HT1080 (cell line): Measurements from ENCODE around the gene ARMC7. TPM values are rescaled to one million over a fixed set of nuclear protein-coding genes. Genes with fewer than 3 reads are reported as not detected.

Source experiments
- DNase-seq: peaks from one replicate; pipeline ENCODE4 v3.0.0-alpha.2; 2015; ENCODE audit warnings: low read depth
- total RNA-seq: library from RNA; depleted of rRNA; stranded (reverse); fragments of >200 nt; shearing (Covaris generic); gene quantifications from 2 replicates; pipeline ENCODE4 v1.2.3, GENCODE V29; 2014

The ARMC7 gene
- total RNA-seq, 1 experiment from 2014 or later = 8.2 TPM

DNA sequence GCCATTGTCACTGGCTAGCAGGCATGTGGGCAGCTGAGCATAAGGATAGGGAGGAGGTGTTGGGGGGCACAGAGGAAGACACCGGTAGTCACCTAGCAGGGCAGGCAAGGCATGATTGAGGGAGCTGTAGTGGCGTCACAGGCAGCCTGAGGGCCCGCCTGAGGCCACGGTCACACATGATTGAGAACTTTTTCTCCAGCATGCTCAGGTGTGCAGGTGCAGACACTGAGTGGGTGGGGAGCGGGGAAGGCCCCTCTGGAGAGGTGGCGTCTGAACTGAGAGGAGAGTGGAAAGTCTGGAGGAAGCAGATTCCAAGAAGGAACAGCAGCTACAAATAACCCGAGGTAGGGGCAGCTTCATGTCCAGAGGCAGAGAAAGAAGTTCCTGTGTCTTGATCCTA is 10.9 kb upstream of the ARMC7 start:
- no peak for DNase-seq

DNA sequence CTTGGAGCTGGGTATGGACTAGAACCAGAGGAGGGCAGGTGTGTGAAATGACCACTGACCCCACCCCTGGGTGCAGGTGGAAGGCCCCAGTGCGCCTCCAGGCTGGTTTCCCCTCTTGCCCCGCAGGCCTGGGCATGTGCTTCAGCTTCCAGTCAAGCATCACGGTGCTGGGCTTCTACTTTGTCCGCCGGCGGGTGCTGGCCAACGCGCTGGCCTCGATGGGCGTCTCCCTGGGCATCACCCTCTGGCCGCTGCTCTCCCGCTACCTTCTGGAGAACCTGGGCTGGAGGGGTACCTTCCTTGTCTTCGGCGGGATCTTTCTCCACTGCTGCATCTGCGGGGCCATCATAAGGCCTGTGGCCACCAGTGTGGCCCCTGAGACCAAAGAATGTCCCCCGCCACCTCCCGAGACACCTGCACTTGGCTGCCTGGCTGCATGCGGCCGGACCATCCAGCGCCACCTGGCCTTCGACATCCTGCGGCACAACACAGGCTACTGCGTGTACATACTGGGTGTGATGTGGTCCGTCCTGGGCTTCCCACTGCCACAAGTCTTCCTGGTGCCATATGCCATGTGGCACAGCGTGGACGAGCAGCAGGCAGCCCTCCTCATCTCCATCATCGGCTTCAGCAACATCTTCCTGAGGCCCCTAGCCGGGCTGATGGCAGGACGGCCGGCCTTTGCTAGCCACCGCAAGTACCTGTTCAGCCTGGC is 9.7 kb upstream of the ARMC7 start:
- no peak for DNase-seq

DNA sequence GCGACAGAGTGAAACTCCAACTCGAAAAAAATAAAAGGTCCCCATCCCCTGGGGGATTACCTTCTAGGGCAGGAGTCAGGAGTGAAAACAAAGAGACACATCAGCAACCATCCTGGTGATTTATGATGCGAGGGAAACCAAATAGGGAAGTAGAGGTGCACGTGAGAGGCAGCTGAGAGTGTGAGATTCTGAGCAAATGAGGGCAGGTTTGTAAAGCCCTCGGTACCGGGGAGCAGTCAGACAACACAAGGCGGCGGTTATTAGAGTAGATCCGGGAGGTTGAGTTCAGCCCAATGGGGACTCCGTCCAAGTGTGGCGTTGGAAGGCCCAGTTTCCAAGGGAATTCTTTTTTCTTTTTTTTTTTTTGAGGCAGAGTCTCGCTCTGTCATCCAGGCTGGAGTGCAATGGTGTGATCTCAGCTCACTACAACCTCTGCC is 7.4 kb upstream of the ARMC7 start:
- no peak for DNase-seq

DNA sequence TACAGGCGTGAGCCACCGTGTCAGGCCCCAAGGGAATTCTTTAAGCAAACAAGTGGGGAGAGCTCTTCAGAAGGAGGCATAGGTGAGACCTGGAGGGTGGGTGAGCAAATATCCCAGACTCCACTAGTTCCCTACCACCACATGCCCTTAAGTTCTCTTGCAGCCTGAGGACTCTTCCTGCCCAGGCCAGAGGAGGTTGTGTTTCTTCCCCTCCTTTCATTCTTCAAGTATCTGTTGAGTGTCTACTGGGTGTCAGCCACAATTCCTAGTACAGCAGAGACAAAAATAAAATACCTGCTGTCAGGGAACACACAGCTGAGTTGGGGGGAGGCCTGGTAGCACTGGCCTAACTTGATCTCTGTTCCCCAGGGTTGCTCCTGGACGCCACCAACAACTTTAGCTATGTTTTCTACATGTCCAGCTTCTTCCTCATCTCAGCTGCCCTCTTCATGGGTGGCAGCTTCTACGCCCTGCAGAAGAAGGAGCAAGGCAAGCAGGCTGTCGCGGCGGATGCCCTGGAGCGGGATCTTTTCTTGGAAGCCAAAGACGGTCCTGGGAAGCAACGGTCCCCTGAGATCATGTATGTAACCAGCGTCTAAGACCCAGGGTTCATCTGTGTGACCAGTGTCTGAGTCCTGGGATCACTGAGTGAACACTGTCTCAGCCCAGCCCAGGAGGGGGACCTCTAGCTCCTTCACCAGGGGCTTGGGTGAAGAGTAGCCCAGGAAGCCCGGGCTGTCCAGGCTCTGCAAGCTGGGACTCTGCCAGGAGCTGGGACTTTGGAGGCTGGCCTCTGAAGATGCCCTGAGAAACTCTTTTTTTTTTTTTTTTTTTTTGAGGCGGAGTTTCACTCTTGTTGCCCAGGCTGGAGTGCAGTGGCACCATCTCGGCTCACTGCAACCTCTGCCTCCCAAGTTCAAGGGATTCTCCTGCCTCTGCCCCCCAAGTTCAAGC is 5.9 kb upstream of the ARMC7 start:
- DNase-seq = no peak

DNA sequence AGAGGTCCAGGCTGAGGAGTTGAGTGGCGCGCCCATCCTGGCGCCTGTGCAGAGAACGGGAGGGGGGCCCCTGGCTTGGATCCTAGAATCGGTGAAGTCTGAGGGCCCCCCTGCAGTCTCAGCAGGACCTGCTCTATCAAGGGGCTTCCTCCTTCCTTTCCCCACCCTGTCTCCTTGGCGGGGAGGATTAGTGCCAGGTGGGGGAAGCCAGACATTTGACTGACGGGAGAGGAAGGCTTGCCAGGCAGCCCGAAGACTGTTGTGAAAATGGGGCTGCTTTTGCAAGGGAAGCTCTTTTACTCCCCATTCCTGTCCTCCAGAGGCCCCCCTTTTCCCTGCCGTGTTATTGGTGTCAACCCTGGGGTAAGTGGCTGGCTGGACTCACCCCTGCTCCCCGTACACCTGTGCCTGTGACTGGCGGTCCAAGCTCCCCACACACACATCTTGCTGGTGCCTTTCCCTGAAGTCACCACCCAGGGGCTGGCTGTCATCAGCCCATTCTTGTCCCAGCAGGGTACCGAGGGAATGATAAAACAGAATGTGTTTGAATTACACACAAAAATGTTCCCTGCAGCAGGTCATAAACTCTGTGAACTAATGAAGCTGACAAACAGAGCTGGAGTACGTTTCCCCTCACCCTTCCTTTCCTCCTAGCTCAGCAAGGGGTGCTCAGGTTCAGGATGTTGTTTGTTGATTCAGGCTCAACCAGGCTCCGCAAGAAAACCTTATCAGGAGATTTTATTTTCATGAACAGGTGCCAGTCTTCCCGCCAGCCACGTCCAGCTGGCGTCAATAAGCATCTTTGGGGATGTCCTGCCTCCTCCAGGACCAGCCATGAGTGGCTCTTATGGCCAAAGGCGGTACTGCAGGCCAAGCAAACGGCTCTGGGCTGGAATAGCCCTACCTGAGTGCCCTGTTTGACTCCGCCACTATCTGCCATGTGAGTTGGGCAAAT is 4.4 kb upstream of the ARMC7 start:
- DNase-seq = no peak

DNA sequence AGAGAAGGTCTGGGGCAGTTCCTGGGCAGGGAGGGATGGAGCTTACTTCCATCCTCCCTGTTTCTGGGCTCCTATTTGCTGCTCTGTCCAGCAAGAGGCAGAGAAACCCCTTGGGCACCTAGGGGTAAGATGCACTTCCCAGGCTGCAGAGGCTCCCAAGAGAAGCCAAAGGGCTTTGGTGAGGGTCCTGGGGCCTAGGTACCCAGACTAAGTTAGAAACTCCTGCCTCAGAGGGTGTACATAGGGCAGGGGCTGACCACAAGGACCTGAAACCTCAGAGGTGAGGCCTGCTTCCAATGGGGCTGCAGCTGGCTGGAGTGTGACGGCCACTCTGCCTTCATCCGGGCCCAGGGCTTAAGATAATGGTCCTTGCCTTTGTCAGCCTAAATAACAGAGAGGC is 1.6 kb upstream of the ARMC7 start:
- DNase-seq = no peak

DNA sequence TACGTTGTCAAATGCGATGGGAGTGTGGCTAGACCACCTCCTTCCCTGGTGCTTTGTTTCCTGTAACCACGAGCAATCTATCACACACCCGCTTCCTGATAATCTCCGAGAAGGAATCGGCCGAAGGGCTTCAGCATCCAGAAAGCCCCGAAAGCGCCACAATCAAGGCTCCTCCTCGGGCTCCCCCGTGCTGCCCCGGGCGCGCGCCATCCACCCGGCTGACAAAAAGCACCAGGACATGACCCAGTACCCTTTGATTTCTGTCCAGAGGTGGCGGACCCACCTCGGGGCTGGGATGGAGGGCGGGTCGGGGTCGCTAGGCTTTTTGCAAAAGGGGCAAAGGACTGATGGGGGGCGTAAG is 743 bp upstream of the ARMC7 start:
- DNase-seq = no peak

DNA sequence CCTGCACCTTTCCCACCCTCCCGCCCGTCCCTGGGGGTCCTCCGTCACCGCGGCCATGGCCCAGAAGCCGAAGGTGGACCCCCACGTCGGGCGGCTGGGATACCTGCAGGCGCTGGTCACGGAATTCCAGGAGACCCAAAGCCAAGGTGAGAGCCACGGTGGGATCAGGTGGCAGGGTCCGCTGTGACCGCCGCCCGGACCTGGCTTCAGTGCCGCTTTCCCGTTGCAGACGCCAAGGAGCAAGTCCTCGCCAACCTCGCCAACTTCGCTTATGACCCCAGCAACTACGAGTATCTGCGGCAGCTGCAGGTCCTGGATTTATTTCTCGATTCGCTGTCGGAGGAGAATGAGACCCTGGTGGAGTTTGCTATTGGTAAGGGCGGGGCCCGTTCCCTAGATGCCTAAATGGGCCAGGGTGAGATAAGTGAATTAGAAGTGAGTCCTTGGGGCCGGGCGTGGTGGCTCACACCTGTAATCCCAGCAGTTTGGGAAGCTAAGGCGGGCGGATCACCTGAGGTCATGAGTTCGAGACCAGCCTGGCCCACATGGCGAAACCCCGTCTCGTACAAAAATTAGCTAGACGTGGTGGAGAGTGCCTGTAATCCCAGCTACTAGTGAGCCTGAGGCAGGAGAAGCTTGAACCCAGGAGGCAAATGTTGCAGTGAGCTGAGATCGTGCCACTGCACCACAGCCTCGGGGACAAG is 617 bp downstream of the ARMC7 start:
- no peak for DNase-seq

DNA sequence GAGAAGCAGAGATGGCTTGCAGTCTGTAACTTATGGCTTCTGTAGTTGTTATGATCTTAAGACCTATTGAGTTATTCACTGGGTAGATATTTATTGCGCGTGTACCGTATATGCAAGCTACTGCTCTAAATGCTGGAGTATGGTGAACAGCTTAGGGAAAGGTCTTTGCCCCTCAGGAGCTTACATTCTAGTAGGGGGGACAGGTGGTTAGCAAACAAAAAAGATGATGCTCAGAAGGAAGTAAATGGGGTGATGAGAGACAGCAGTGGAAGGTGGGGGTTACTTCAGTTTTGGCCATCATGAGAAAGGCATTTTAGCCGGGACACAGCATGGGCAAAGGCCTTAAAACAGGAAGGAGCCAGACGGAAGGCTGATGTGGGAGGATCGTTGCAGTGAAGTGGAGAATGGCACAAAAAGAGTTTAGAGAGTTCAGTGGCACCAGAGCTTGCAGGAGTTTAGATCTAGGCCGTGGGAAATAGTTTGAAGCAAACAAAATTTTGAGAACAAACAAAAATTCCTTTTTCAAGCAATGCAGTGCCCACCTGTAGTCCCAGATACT is 2.1 kb downstream of the ARMC7 start:
- DNase-seq = no peak

DNA sequence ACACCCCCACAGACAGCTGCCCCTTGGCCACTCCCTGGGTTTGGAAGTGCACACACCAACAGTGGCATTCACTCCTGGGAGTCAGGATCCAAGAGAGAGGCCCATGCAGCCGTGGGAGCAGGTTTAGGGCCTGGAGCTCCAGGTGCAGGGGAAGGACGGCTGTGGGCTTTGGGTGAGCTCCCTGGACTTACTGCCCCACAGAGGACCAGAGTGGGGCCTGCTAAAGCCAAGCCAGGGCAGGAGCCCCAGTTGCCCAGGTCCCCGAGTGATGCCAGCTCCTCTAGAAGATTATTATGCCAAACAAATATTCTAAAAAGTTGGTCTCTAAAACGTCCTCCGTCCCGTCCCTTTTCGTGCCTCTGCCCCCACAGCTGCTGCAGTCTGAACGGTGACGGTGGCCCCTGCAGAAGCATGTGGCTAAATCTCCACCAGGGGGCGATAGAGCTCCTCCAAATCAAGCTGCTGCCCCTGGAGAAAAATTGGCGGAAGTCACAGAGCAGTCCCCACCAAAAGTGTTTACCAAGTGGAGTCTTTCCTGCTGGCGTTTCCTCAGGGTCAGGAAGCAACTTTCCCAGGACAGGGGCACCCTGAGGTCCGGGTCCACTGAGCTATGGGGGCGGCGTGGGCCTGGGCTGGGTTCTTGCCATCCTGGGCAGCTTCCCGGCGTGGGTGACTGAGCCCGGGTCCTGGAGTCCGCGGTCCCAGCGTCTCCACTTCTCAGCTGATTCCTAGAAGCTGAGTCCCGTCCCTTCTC is 4.2 kb downstream of the ARMC7 start:
- DNase-seq = peak; percentile 85

DNA sequence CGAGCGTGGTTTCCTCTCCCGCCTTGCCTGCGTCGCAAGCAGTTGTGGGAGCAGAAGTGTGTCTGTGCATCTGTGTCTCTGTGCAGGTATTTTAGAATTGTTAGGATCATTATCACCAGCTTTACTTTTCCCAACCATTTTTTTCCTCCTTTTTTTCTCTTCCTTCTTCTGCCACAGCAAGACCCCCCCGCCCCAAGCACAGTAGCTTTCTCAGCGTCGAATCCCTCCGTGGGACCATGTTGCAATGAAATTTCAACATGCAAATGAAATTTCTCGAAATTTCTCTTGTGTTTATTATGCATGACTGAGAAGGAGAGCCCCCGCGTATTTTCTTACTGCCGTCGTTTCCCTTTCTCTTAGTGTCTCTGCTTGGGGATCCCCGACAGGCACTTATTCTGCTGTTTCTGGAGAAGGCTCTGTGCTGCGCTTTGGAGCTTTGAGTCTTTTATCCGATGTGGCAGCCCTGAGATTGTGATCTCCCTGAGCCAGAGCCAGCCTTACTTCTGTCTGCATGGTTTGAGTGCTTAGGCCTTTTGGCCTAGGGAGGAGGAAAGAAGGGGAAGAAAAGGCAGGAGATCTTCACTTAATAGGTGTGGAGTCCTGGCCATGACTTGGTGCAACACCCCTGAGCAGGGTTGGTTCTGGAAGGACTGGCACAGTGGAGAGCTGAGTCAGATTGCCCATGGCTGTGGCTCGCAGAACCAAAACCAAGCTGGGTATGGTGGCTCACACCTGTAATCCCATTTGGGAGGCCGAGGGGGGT is 5.0 kb downstream of the ARMC7 start:
- DNase-seq = no peak

DNA sequence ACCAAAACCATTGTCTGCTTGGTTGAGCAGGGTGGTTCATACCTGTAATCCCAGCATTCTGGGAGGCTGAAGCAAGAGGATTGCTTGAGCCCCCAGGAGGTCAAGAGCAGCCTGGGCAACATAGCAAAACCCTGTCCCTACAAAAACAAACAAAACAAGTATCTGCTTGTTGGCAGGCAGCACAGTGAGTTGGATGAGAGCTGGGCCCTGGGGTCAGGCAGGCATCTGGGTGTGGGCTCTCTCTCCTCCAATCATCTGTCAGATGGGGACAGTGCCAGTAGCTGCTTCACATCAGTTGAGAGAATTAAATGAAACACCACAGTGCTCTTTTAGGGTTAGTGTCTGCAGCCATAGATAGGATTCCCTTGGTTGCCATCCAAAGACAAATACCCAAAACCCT is 5.8 kb downstream of the ARMC7 start:
- DNase-seq = no peak

DNA sequence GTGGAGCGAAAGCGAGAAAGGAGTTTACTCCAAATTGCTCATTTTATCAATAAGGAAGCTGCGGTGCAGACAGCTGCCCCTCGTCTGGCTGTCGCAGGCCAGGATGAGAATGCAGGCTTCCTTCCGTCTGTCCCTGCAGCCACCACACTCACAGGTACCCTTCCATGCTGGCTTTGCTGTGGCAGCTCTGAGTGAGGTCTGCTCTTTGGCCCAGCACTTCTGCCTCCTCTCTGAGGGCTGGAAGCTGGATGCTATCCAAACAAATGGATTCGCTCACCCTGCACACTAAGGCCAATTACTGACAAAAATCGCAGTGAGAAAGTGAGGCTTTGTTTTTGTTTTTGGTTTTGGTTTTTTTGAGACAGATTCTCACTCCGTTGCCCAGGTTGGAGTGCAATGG is 7.0 kb downstream of the ARMC7 start:
- no peak for DNase-seq

DNA sequence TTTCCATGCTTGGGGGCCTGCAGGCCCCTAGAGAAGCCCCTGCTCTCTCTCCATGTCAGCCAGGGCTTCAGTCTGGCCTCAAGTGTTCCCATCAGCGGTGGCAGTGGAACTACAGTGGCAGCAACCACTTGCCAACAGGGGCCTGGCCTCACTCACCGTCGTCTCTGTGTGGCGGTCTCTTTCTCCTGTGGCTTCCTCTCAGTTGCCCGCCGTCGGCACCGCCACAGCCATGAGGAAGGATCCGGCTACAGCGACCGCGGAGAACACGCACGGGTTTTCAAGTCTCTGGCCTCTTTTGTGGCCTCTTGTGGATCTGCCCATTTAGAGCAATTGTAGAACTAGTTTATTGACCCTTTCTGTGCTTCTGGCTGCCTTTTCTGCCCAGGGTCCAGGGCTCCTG is 8.5 kb downstream of the ARMC7 start:
- DNase-seq = no peak

DNA sequence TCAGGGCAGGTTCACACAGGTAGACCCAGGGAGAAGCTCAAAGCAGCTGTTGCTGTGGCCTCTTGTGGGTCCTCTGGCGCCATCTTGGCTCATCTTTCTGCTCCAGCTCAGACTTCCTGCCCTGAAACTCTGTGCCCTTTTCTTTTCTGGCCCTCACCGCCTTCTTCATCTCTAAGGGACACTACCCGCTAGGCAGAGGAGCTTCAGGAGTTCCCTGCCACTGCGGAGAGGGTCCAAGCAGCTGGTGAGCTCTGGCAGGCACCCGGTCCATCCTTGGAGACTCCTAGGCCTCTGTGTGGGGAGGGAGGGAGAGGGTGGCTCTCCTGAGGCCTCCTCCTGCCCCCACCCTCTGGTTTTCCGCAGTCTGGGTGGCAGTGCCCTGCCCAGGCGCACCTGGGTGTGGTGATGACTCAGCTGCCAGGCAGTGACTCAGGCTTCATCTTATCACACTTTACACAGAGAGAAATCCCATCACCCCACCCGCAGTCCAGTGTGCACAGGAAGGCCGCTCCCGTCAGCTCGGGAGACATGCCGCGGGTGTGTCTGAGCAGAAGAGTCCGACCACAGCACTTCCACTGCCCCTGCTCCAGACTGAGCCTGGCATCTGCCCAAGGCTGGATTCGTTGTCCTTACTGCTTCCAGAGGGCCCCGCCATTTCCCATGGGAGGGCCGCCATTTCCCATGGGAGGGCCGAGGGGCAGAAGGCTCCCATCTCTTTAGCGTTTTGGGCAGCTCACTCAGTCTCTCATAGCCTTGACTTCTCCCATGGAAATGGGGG is 14.5 kb downstream of the ARMC7 start:
- peak; percentile 100 for DNase-seq

DNA sequence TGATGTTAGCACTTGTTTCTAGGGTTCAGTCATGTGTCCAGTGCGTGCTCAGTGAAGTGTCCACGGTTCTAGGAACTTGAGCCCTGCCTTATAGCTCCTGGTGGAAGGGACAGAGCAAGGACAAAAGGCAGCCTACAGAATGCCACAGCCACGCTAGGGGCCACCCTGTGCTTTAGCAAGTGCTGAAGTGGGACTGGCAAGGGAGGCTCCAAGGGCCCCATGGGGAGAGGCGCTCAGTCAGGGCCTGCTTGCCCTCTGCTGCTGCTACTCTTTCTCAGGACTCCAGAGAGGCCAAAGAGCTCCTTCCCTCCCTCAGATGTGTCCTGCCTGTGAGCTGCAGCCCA is 15.0 kb downstream of the ARMC7 start:
- no peak for DNase-seq

DNA sequence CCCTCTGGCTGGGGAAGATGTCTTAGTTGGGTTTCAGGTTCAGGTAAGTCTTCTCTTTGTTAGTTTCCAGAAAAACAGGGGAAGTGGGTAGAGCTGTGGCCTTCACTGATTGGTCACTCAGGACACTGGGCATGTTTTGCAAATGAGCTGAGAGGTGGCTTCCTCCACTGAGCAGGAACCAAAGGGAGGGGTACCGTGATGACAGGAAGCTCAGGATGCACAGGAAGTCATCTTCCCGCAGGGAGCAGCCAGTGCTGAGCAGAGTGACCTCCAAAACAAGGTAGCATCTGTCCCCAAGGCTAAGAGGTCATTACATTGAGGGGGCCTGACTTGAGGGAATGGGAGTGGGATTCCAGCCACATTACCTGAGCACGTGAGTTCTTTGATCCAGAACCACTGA is 16.2 kb downstream of the ARMC7 start:
- DNase-seq = no peak

DNA sequence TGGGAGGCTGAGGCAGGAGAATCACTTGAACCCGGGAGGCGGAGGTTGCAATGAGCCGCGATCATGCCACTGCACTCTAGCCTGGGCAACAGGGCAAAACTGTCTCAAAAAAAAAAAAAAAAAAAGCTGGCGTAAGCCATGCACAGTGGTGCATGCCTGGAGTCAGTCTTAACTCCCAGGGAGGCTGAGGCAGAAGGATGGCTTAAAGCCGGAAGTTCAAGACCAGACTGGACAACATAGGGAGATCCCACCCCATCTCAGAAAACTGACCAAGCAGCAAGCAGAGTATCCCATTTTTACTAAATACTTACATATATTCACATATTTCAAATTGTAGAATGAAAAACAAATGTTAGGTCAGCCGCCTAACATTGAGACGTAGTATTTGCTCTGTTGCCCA is 17.2 kb downstream of the ARMC7 start:
- no peak for DNase-seq
